Osteocyte (in vitro differentiated cells): ENCODE results near the gene PCDHA1. TPM values are rescaled to one million over a fixed set of nuclear protein-coding genes. Genes with fewer than 3 reads are reported as not detected.

Source experiments
- DNase-seq: peaks from one replicate; pipeline ENCODE4 v3.0.0; 2021; ENCODE audit warnings: mixed read lengths; ENCODE audit not compliant: unreplicated experiment; ENCODE audit errors: extremely low spot score
- H3K27ac Mint-ChIP-seq: one replicate; pipeline ENCODE4 v1.8.0; 2021; ENCODE audit warnings: mild to moderate bottlenecking, mixed read lengths; ENCODE audit not compliant: unreplicated experiment
- H3K27me3 Mint-ChIP-seq: one replicate; pipeline ENCODE4 v1.8.0; 2021; ENCODE audit warnings: mixed read lengths; ENCODE audit not compliant: unreplicated experiment
- H3K36me3 Mint-ChIP-seq: one replicate; pipeline ENCODE4 v1.8.0; 2021; ENCODE audit warnings: mixed read lengths; ENCODE audit not compliant: unreplicated experiment
- H3K4me1 Mint-ChIP-seq: one replicate; pipeline ENCODE4 v1.8.0; 2021; ENCODE audit warnings: mixed read lengths; ENCODE audit not compliant: unreplicated experiment
- H3K4me3 Mint-ChIP-seq: one replicate; pipeline ENCODE4 v1.8.0; 2021; ENCODE audit warnings: mild to moderate bottlenecking, moderate library complexity, mixed read lengths; ENCODE audit not compliant: unreplicated experiment
- H3K9me3 Mint-ChIP-seq: one replicate; pipeline ENCODE4 v1.8.0; 2021; ENCODE audit warnings: mixed read lengths; ENCODE audit not compliant: unreplicated experiment
- total RNA-seq: library from RNA; stranded (reverse); gene quantifications from 2 replicates; pipeline ENCODE4 v1.2.1, GENCODE V29; 2021
- TF ChIP-seq, protein P1 (sequence below): fragments of 200-600 bp; sonication (generic); IDR thresholded peaks from 2 replicates; pipeline ENCODE4 v1.5.0; 2021; ENCODE audit warnings: antibody characterized with exemption, mild to moderate bottlenecking, moderate library complexity

Gene PCDHA1
- total RNA-seq, 1 donor from 2014 or later = not detected

DNA sequence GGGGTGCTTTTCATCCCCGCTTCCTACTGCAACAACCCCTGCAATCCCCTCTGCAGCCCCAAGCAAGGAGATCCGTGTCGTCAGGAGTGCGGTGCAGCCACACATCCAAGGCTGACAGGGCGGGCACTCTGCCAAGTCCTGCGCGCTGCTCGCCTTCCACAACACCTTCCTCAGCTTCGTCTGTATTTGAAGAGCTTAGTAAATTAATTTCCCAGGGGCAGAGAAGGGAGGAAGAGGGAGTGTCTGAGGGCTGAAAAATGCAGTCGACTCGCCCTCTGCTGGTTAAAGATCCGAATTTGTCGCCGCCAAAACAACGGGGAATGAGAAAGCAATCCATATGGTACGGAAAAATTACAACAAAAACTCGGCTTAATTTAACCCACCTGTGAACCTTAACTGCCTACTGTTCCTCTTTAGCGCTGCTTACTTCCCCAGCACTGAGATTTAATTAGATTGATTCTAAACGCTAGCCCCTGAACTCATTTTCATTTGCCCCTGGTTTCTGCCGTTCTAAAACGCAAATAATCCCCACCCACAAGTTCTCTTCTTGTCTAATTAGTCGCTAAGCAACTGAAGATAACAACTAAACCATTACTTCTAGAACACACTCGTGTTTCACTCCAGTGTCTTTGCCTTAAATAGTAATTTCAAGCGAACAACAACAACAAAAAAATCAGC, 254.3 kb downstream of the PCDHA1 start:
- Mint-ChIP-seq H3K9me3 (no peaks in the 10 kb centered on the region), H3K4me1 (no peaks in the 10 kb centered on the region), H3K27ac (no peak overlapping the region), H3K4me3 (no peak overlapping the region), H3K27me3 (peaks cover 17% of the 10 kb centered on the region), H3K36me3 (no peaks in the 10 kb centered on the region)
- DNase-seq = no peak
- TF ChIP-seq, protein P1, sequence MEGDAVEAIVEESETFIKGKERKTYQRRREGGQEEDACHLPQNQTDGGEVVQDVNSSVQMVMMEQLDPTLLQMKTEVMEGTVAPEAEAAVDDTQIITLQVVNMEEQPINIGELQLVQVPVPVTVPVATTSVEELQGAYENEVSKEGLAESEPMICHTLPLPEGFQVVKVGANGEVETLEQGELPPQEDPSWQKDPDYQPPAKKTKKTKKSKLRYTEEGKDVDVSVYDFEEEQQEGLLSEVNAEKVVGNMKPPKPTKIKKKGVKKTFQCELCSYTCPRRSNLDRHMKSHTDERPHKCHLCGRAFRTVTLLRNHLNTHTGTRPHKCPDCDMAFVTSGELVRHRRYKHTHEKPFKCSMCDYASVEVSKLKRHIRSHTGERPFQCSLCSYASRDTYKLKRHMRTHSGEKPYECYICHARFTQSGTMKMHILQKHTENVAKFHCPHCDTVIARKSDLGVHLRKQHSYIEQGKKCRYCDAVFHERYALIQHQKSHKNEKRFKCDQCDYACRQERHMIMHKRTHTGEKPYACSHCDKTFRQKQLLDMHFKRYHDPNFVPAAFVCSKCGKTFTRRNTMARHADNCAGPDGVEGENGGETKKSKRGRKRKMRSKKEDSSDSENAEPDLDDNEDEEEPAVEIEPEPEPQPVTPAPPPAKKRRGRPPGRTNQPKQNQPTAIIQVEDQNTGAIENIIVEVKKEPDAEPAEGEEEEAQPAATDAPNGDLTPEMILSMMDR = peak; percentile 88

DNA sequence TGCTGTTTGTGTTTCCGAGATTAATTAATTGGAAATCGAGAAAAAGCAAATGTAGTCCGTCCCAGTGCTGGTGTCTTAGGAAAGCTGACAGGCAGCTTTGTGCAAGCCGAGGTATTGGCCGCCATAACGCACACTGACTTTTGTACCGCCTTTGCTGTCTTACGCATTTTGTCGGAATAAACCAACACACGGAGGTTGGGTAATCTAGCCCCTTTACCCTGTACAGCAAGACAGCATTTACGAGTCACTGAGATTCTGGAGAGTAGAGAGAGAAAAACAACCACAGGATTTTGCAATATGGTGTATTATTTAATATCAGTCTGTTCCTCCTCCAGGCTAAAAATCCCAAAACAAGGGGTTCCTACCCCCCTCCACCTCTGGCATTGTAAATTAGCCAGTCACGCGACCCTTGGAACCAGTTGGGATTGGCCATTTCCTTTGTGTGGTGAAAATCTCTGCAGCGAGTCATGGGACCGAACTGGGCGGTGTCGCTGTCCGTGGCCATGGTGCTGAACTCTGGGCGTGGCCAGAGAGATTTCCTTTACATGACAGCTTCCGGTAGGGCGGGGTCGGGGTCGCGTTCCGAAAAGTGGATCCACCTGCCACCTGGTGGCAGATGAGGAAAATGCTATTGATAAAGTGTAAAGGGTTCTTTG, 255.0 kb downstream of the PCDHA1 start:
- DNase-seq = peak; percentile 99
- H3K9me3 Mint-ChIP-seq = no peaks in the 10 kb centered on the region
- TF ChIP-seq, protein P1 = peak; percentile 83
- H3K4me1 Mint-ChIP-seq = no peaks in the 10 kb centered on the region
- no peak overlapping the region for H3K4me3 Mint-ChIP-seq
- H3K27ac Mint-ChIP-seq = no peak overlapping the region
- H3K27me3 Mint-ChIP-seq = peaks cover 13% of the 10 kb centered on the region
- H3K36me3 Mint-ChIP-seq = no peaks in the 10 kb centered on the region

GRCh38 chr5:141041427-141041785, 255.5 kb downstream of the PCDHA1 start:
- Mint-ChIP-seq H3K4me1 (no peaks in the 10 kb centered on the region), H3K4me3 (no peak overlapping the region), H3K27ac (no peak overlapping the region), H3K36me3 (no peaks in the 10 kb centered on the region), H3K9me3 (no peaks in the 10 kb centered on the region), H3K27me3 (peaks cover 11% of the 10 kb centered on the region)
- TF ChIP-seq, protein P1 = no peak
- no peak for DNase-seq

DNA sequence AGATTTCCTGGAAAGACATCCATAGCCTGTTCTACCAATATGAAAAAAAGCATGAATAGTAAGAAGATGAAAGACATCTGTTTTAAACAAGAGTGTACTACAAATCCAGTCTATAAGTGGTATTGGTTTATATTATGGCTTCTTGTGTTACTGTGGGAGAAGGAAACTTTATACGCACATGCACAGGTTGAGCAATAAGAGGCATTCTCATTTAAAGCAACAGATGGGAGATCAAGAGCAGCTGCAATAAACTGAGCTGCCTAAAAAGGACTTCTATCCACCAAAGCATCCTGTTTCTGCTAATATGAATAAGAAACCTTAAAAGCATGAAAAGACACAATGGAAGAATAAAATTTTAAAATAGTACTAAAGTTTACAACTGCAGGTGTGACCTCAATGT, 256.6 kb downstream of the PCDHA1 start:
- no peaks in the 10 kb centered on the region for H3K4me1 Mint-ChIP-seq
- no peak for DNase-seq
- no peak overlapping the region for H3K27ac Mint-ChIP-seq
- no peak overlapping the region for H3K4me3 Mint-ChIP-seq
- H3K9me3 Mint-ChIP-seq = no peaks in the 10 kb centered on the region
- TF ChIP-seq, protein P1 = no peak
- no peaks in the 10 kb centered on the region for H3K36me3 Mint-ChIP-seq
- peaks cover 8% of the 10 kb centered on the region for H3K27me3 Mint-ChIP-seq
